ENCODE results near the gene MEIOB.
A peak's percentile ranks its signal among the peaks of the same experiment; 100 is the strongest.
"Not testable (repeated sequence)": the region's sequence is repeated elsewhere in the genome, so short reads cannot be mapped to it uniquely, and the experiment has no call there.

The MEIOB gene

GRCh38 chr16:1871974-1872635 lies at the start of gene MEIOB:
TSS of gene MEIOB (minus strand) at chr16:1872164. CDS start at chr16:1868175, 3,989 bp downstream.
- DNase-seq (ENCODE audit: low spot score) = peak; percentile 48

- DNase-seq (ENCODE audit: low spot score) = no peak
Measured at GRCh38 chr16:1920727-1921171, 48.8 kb upstream of the MEIOB start.

- DNase-seq (ENCODE audit: low spot score) = not testable (repeated sequence)
Measured at GRCh38 chr16:1920122-1920521, 48.2 kb upstream of the MEIOB start.

DNA sequence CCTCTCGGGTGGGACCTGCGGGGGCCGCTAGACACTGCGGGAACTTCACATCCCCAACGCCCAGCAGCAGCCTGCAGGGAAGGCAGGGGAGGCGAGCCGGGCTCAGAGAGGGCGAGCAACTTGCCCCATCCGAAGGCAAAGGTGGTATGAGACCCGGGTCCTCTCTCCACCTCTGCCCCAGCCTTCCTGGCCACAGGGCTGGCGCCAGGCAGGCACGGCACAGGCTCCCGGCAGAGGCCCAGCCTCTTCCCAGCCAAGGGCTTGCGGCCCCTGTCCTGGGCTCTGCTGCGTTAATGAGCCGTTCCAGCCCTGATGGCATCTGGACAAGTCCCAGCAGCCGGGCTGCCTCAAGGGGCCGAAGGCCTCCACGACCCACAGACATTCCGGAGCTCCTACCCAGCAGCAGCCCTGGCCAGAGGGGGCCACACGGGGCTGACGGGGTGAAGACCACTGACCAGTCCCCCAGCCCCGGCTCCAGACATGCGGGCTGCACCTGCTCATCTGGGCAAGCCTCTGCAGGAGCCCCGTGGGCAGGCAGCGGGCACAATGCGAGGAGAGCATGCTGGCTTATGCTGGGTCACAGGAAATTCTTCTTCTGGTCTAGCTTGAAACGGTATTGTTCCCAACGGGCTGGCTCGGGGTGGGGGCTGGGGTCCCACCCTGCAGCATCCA lies 47.5 kb upstream of the MEIOB start:
- no peak for DNase-seq (ENCODE audit: low spot score)

DNA sequence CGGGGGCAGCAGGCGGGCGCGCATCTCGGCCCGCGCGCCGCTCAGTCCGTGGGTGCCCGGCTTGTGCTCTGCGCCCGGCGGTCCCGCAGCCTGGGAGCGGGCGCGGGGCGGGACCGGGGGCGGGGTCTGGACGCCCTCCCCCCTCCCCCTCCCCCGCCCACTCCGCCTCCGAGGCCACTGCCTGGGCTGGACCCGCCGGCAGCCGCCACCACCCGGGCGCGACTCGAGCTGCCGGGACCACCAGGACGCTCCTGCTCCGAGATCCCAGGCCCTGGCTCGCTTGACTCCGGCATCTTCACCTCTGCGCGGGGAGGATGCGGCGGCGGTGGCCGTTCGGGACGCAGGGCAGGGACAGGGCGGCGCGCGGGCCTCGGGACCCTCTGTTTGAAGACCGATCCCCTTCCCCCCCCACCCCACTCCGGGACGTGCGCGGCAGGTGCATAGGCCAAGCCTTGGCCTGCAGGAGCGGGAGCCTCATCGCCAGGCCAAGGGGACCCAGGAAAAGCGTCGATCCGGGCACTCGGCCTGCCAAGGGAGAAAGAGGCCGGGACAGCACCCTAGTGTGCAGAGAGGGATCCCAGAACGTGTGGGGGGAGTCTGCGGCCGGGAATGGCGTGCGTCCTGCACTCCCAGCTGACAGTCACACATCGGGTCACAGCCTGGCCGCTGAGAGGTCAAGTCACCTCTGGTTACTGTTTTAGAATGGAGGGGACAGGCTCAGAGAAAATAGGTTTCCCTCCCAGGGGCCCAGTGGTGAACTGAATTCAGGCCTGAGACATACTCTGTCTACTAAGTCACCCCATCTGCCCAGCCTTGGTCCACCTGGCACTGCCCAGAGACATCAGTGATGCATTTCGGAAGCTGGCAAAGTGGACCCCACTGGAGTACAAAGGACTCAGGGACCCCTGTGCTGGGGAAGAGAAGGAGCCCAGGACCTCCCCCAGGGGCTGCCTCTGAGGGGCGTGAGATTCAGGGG lies 46.7 kb upstream of the MEIOB start, which contains the start of gene HS3ST6:
HS3ST6 (minus strand) TSS at position 65 of the 976 bp plus-strand sequence. CDS start 92 bp downstream, outside the sequence.
- DNase-seq (ENCODE audit: low spot score) = no peak

DNA sequence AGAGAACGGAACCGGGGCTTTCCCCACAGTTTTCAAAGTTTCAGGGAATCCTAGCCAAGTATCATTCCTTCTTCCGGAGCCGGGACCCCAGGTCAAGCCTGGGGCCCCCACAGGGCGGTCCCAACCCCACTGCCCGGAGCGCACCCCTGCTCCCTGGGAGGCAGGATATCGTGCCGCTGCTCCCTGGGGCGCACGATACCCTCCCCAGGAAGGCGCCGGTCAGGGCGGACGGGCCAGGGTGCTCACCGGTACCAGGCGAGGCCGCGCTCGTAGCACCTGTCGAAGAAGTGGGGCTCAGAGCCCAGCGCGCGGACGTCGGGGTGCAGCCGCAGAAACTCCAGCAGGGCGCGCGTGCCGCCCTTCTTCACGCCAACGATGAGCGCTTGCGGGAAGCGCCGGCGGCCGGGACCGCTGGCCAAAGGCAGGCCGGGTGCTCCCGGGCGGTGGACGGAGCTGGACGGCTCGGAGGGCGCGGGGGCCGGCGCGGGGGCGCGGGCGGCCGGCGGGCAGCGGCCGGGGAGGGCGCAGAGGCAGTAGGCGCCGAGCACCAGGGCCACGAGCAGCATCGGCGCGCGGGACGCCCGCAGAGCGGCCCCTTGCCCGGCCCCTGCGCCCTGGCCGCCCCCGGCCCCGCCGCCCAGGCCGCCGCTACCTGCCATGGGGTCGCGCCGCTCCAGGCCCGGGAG lies 45.8 kb upstream of the MEIOB start:
- no peak for DNase-seq (ENCODE audit: low spot score)

DNA sequence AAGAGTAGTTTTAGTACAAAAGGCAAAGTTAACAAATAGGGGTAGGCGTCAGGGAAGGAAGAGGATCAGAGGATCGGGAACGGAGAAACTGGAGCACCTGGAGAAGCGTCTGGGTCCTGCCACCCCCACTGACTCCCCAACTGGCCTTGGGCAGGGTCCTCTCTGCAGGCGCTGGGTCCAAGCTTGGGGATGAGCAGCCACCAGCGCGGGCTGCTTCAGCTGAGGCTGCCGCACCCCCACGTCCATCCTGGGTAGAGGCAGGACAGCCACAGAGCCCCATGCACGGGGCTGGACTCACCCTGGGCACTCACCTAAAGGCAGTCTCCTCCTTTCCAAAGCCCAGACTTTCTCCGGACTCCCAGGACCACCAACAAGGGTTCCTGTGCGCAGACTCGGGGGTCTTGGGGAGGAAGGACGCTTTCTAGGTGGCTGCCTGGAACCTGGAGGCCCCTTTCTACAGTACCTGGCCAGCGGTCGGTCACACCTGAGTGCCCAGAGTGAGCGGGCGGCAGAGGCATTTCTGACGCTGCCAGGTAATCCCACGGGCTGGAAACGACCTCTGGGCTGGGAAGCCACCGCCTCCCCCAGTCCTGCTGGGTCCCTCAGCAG lies 45.2 kb upstream of the MEIOB start:
- DNase-seq (ENCODE audit: low spot score) = no peak

DNA sequence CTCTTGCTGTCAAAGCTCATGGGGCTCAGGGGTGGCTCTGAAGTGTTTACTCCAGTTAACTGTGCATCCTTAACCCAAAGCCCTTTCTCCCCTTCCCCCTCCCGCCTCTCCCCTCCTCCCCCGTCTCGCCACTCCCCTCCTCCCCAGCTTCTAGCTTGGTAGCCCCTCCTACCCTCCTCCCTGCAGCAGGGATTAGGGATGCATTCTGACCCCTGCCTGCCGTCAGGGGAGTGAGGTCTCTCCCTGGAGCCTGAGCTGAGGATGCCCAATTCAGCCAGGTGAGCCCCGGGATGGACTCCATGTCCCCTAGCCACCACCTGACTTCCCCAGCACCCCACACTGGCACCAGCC lies 44.7 kb upstream of the MEIOB start:
- no peak for DNase-seq (ENCODE audit: low spot score)

DNA sequence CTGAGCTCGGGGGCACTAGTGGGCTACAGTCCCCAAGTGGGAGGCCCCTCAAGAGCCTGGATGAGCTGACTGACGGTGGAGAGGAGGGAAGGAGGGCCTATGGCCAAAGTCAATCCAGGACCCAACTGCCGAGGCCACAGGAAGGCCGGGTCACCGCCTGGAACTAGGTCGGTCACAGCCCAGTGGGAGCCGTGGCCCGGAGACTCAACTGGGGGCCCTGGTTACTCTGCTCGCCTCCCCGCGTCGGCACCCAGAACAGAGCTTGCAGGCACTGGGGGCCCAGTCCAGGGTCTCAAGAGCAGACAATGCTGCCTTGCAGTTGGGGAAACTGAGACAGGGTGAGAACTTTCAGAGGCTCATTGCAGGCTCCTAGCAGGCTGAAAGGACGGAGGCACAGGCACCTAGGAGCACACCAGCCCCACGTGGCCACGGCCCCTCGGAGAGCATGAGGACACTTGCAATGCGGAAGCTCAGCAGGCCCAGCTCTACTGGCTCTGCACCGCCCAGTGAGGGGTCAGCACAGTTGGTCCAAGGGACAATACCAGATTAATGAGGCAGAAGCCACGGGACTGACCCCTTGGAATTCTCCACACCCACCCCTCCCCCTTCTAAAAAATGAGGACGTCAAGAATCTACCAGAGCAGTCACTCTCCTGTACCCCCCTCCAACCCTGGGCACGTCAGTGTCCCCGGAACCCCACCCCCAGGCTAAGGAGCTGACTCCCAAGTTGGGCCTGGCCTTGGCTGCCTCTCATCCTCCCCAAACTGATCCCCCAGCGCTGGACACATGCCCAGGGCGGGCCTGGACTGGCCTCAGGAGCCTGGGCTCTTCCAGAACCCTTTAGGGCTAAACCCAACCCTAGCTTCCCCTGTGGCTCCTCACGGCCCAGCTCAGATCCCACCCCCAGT lies 44.0 kb upstream of the MEIOB start:
- no peak for DNase-seq (ENCODE audit: low spot score)

DNA sequence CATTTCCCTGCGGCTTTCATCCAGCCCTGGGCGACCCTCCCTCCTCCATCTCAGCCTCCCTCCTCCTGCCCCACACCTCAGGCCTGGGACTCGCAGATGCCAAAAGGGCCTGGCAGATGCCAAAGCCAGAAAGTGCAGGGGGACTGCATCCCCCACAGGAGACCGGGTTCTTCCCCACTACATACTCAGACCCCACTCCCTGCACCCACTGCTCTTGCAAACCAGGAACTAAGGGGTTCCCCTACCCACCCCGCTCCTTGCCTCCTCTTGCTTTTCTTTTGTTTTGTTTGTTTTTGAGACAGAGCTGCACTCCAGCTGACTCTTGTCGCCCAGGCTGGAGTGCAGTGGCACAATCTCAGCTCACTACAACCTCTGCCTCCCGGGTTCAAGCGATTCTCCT lies 43.0 kb upstream of the MEIOB start:
- no peak for DNase-seq (ENCODE audit: low spot score)

- DNase-seq (ENCODE audit: low spot score) = no peak
Measured at GRCh38 chr16:1914084-1914608, 42.2 kb upstream of the MEIOB start.

GRCh38 chr16:1913327-1914083 lies 41.5 kb upstream of the MEIOB start:
- DNase-seq (ENCODE audit: low spot score) = no peak

DNA sequence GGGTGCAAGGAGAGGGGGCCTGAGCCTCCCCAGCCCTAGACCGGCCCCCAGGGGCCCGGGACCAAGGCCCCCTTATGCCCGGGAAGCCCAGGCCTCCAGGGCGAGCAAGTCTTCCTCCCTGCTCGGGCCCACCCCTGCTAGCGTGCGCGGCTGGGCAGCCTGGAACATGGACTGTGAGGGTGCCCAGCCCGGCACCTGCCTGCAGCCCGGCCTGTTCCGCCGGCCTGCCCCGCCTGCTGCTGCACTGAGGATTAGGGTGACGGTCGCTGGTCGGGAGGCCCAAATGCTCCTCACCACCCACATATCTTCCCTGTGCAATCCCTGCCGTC lies 40.2 kb upstream of the MEIOB start:
- no peak for DNase-seq (ENCODE audit: low spot score)

DNA sequence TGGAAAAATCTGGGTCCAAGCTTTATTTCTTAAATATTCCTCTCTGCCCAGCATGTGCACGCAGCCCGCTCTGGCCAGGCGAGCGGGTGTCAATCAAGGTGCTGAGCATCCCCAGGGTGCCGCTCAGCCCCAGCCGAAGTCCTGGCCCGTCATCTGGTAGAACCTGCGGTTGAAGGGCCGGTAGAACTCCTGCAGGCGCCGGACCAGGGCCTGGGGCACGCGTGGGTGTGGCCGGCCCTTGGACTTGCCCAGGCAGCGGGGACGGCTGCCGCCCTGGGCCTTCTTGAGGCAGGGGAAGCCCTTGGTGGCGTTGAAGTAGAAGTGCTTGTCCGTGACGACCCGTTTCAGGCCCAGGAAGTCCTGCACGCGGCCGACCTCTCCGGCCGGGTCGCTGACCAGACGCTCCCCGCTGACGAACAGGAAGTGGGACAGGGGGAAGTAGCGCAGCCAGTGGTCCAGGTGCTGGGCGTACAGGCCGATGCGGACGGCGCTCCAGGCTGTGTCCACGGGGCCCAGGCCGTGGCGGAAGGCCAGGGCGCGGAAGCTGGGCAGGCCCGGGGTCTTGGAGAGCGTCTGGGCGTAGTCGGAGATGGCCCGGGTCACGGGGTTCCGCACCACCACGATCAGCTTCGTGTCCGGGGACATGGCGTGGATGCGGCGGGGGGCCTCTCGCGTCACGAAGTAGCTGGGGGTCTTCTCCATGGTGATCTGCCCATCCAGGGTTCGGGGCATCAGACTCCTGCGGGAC lies 39.7 kb upstream of the MEIOB start:
- no peak for DNase-seq (ENCODE audit: low spot score)

DNA sequence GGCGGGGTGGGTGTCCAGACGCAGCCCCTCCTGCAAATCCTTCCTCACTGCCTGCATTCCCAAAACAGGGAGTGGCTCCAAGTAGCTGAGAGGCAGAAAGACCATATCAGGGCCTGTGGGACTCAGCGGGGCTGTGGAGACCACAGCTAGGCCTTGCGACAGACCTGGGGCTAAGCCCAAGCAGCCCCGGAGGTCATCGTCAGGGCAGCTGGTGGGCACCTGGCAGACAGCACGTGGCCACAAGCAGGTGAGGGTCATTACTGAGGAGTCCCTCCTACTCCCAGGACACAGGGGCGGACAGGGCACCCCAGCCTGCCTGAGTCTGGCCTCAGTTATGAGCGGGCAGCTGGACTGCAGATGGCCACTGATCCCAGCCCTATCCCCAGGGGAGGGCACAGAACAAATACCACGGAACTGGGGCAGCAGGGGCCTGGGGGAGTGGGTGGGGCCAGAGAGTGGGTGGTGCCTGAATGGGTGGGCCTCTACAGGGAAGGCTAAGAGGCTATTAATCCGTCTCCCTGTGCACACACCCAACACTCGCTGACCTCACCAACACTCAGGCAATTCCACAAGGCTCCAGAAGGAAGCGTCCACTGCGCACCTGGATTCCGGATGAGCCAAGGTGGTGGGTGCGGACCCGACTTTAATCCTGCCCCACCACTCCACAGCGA lies 37.7 kb upstream of the MEIOB start:
- no peak for DNase-seq (ENCODE audit: low spot score)

GRCh38 chr16:1908983-1909382 lies 37.0 kb upstream of the MEIOB start:
- DNase-seq (ENCODE audit: low spot score) = no peak

- DNase-seq (ENCODE audit: low spot score) = no peak
Measured at GRCh38 chr16:1908184-1908583, 36.2 kb upstream of the MEIOB start.

GRCh38 chr16:1907226-1907860 lies 35.4 kb upstream of the MEIOB start:
- DNase-seq (ENCODE audit: low spot score) = no peak

All from AG08396 (cell line).